SK-N-SH treated with all-trans-retinoic acid at 6 μM for 48 hours (cell line): Measurements from ENCODE around the gene DDOST.

ENCODE experiments used
- ARNTL ChIP-seq: fragments of 450-650 bp; formaldehyde crosslinking; IDR thresholded peaks from 2 replicates; pipeline ENCODE4 v1.5.0; 2020; ENCODE audit warnings: low read depth, mild to moderate bottlenecking, moderate library complexity, borderline replicate concordance
- BACH2 ChIP-seq: fragments of 250-450 bp; sonication (Bioruptor Pico); IDR thresholded peaks from 2 replicates; pipeline ENCODE4 v1.9.0; 2021; ENCODE audit warnings: mild to moderate bottlenecking, borderline replicate concordance
- CREB5 ChIP-seq: fragments of 250-450 bp; sonication (Bioruptor Pico); IDR thresholded peaks from 2 replicates; pipeline ENCODE4 v1.5.1; 2020; ENCODE audit warnings: low read depth, mild to moderate bottlenecking, moderate library complexity
- CSDC2 ChIP-seq: fragments of 250-450 bp; sonication (Bioruptor Pico); IDR thresholded peaks from 2 replicates; pipeline ENCODE4 v1.5.0; 2020; ENCODE audit warnings: mild to moderate bottlenecking, moderate library complexity
- CSRNP3 ChIP-seq: fragments of 250-450 bp; sonication (Bioruptor Pico); IDR thresholded peaks from 2 replicates; pipeline ENCODE4 v1.5.1; 2021; ENCODE audit warnings: mild to moderate bottlenecking, moderate library complexity
- PATZ1 ChIP-seq: fragments of 250-450 bp; sonication (Bioruptor Pico); IDR thresholded peaks from 2 replicates; pipeline ENCODE4 v1.8.0; 2020; ENCODE audit warnings: mild to moderate bottlenecking, moderate library complexity, borderline replicate concordance
- PPARA ChIP-seq: fragments of 250-450 bp; sonication (Bioruptor Pico); IDR thresholded peaks from 2 replicates; pipeline ENCODE4 v1.5.0; 2020; ENCODE audit warnings: mild to moderate bottlenecking, borderline replicate concordance
- ZC3H10 ChIP-seq: fragments of 250-450 bp; sonication (Bioruptor Pico); IDR thresholded peaks from 2 replicates; pipeline ENCODE4 v1.5.1; 2021; ENCODE audit warnings: mild to moderate bottlenecking, moderate library complexity
- ZFP30 ChIP-seq: fragments of 450-650 bp; formaldehyde crosslinking; IDR thresholded peaks from 2 replicates; pipeline ENCODE4 v1.5.0; 2022; ENCODE audit warnings: mild to moderate bottlenecking, moderate library complexity
- ZNF565 ChIP-seq: fragments of 450-650 bp; formaldehyde crosslinking; conservative IDR thresholded peaks from 2 replicates; pipeline ENCODE4 v1.5.0; 2020; ENCODE audit warnings: low read depth, mild to moderate bottlenecking, moderate library complexity
- ZNF70 ChIP-seq: fragments of 450-650 bp; formaldehyde crosslinking; IDR thresholded peaks from 2 replicates; pipeline ENCODE4 v1.5.0; 2020; ENCODE audit warnings: mild to moderate bottlenecking, moderate library complexity

- TF ChIP-seq ZC3H10 (CRISPR knock-in tag) (no peak), ZNF70 (CRISPR knock-in tag) (no peak), ZFP30 (CRISPR knock-in tag) (no peak), BACH2 (CRISPR knock-in tag) (no peak), ARNTL (CRISPR knock-in tag) (no peak), ZNF565 (CRISPR knock-in tag) (no peak), PATZ1 (CRISPR knock-in tag) (no peak), CSRNP3 (no peak), CSDC2 (CRISPR knock-in tag) (no peak), PPARA (no peak), CREB5 (CRISPR knock-in tag) (no peak)
Measured at GRCh38 chr1:20619999-20620398, 41.2 kb downstream of the DDOST start.
